HepG2 (cell line): ENCODE data around the gene DOCK9. TPM values are rescaled to one million over a fixed set of nuclear protein-coding genes. Genes with fewer than 3 reads are reported as not detected.

Source experiments
- ATAC-seq: fragments of 200-7000 bp; cut with Tn5 transposase; 3 replicates; pipeline ENCODE4 v1.9.1; 2020; ENCODE audit warnings: mild to moderate bottlenecking, moderate library complexity
- BruUV-seq: library from RNA; stranded (reverse); fragments of 400-500 nt; replicated peaks from 2 replicates; lab custom pipeline; 2021; lab: Mats Ljungman, UMichigan
- CTCF ChIA-PET: fragments of 300-600 bp; formaldehyde crosslinking; extraction: SDS; loops from one replicate; lab custom pipeline; 2021; ENCODE audit warnings: low total read pairs, inconsistent platforms, low intra/inter-chr PET ratio; lab: Yijun Ruan, JAX
- POLR2A ChIA-PET: fragments of 350-600 bp; sonication (Branson Sonifier 250); formaldehyde crosslinking; loops from one replicate; lab custom pipeline; 2020; ENCODE audit warnings: antibody characterized with exemption, inconsistent platforms; lab: Yijun Ruan, JAX
- DNase-seq: peaks from one replicate; pipeline ENCODE4 v3.0.0-alpha.2; 2015; ENCODE audit warnings: low spot score
- FAIRE-seq: peaks from 3 replicates; lab custom pipeline; 2011; peaks lifted over from hg19 to GRCh38; lab: Jason Lieb, UNC
- H2AFZ ChIP-seq: one replicate; pipeline ENCODE4 v1.6.1; 2011; ENCODE audit warnings: low read length, inconsistent platforms
- H3K27ac ChIP-seq: fragments of 300-600 bp; 3 replicates; pipeline ENCODE4 v1.8.0; 2011; ENCODE audit warnings: mixed run types, mild to moderate bottlenecking, mixed read lengths, low read length, inconsistent platforms; ENCODE audit not compliant: insufficient read depth; ENCODE audit errors: extremely low read length
- H3K27me3 ChIP-seq, 2 experiments: fragments of 200-600 bp in 1 of 2; 2 replicates in 1 of 2; 3 replicates in 1 of 2; pipeline versions ENCODE4 v1.6.0 to v1.8.0; 2011; ENCODE audit warnings: low read length in 2 of 2, mild to moderate bottlenecking in 2 of 2, moderate library complexity in 2 of 2, inconsistent platforms in 1 of 2; ENCODE audit not compliant: insufficient read depth in 2 of 2, control insufficient read depth in 1 of 2
- H3K36me3 ChIP-seq, 2 experiments: fragments of 200-600 bp in 1 of 2; replicated peaks in 1 of 2; 2 replicates in 1 of 2; 3 replicates in 1 of 2; pipeline versions ENCODE4 v1.5.1 to v1.8.0; 2011; ENCODE audit warnings: low read length in 2 of 2, inconsistent platforms in 1 of 2; ENCODE audit not compliant: insufficient read depth in 2 of 2, control insufficient read depth in 1 of 2
- H3K4me1 ChIP-seq: 2 replicates; pipeline ENCODE4 v1.5.1; 2012; ENCODE audit warnings: low read length, inconsistent platforms; ENCODE audit not compliant: insufficient read depth
- H3K4me2 ChIP-seq: 2 replicates; pipeline ENCODE4 v1.6.0; 2011; ENCODE audit warnings: low read depth, low read length, inconsistent platforms
- H3K4me3 ChIP-seq, 3 experiments: fragments of 200-600 bp in 1 of 3; sonication (generic), shearing (Covaris generic) in 1 of 3; replicated peaks in 1 of 3; 2 replicates each; pipeline ENCODE4 v1.5.1; 2011 to 2016; ENCODE audit warnings: low read length in 3 of 3, inconsistent platforms in 2 of 3, low read depth in 2 of 3, mild to moderate bottlenecking in 2 of 3, control low read depth in 1 of 3, mixed read lengths in 1 of 3; ENCODE audit not compliant: insufficient read depth in 1 of 3
- H3K79me2 ChIP-seq: one replicate; pipeline ENCODE4 v1.6.1; 2011; ENCODE audit warnings: low read length, inconsistent platforms; ENCODE audit not compliant: insufficient read depth
- H3K9ac ChIP-seq: 2 replicates; pipeline ENCODE4 v1.6.0; 2011; ENCODE audit warnings: mild to moderate bottlenecking, low read depth, low read length, inconsistent platforms; ENCODE audit not compliant: insufficient read depth
- H3K9me3 ChIP-seq: 2 replicates; pipeline ENCODE4 v1.5.1; 2012; ENCODE audit warnings: mild to moderate bottlenecking, low read length
- H4K20me1 ChIP-seq: 2 replicates; pipeline ENCODE4 v1.6.0; 2011; ENCODE audit warnings: inconsistent platforms, mild to moderate bottlenecking, low read length, moderate library complexity; ENCODE audit not compliant: insufficient read depth
- ETV5 ChIP-seq: IDR thresholded peaks from 2 replicates; pipeline ENCODE4 v1.6.1; 2018; ENCODE audit warnings: missing biosample characterization, missing genetic modification reagents, inconsistent platforms, borderline replicate concordance
- FOXO1 ChIP-seq: sonication (generic); formaldehyde crosslinking; IDR thresholded peaks from 2 replicates; pipeline ENCODE4 v1.4.0; 2020; ENCODE audit warnings: missing genetic modification reagents
- GTF3A ChIP-seq: sonication (generic); formaldehyde crosslinking; conservative IDR thresholded peaks from 2 replicates; pipeline ENCODE4 v1.4.0; 2020; ENCODE audit warnings: mild to moderate bottlenecking, missing genetic modification reagents
- HNF4G ChIP-seq, 2 experiments: sonication (generic) in 1 of 2; formaldehyde crosslinking in 1 of 2; IDR thresholded peaks; 2 replicates each; pipeline versions ENCODE4 v1.4.0 to v1.6.1; 2011 to 2020; ENCODE audit warnings: borderline replicate concordance in 2 of 2, low read depth in 2 of 2, mild to moderate bottlenecking in 2 of 2, low read length in 1 of 2, missing genetic modification reagents in 1 of 2, moderate library complexity in 1 of 2
- KMT2B ChIP-seq: IDR thresholded peaks from 2 replicates; pipeline ENCODE4 v1.6.1; 2016; ENCODE audit warnings: missing genetic modification reagents, missing compliant biosample characterization
- MBNL3 ChIP-seq: fragments of 250-450 bp; sonication (Bioruptor Pico); conservative IDR thresholded peaks from 2 replicates; pipeline ENCODE4 v1.8.0; 2022; ENCODE audit warnings: mild to moderate bottlenecking, inconsistent platforms
- SP140L ChIP-seq: sonication (generic); formaldehyde crosslinking; IDR thresholded peaks from 2 replicates; pipeline ENCODE4 v1.4.0; 2020; ENCODE audit warnings: missing genetic modification reagents, borderline replicate concordance
- TBX3 ChIP-seq: fragments of 450-650 bp; IDR thresholded peaks from 2 replicates; pipeline ENCODE4 v1.6.1; 2017; ENCODE audit warnings: antibody characterized with exemption, mild to moderate bottlenecking, inconsistent platforms, borderline replicate concordance
- ZEB1 ChIP-seq: IDR thresholded peaks from 2 replicates; pipeline ENCODE4 v1.6.1; 2012; ENCODE audit warnings: mild to moderate bottlenecking, low read depth, inconsistent platforms; ENCODE audit not compliant: insufficient replicate concordance
- ZNF18 ChIP-seq: sonication (generic); formaldehyde crosslinking; IDR thresholded peaks from 2 replicates; pipeline ENCODE4 v1.8.0; 2022; ENCODE audit warnings: mild to moderate bottlenecking, missing genetic modification reagents; ENCODE audit not compliant: insufficient replicate concordance
- ZNF205 ChIP-seq: IDR thresholded peaks from 2 replicates; pipeline ENCODE4 v1.6.1; 2018; ENCODE audit warnings: missing biosample characterization, missing genetic modification reagents
- WGBS: methylation state at CpG from one replicate; pipeline ENCODE4 v1.1.6; 2017; ENCODE audit warnings: low lambda C conversion rate; 5-methylcytosine and 5-hydroxymethylcytosine counted together
- in situ Hi-C: cut with HindIII; loops from 2 replicates; pipeline ENCODE4 v1.10.0; 2017; ENCODE audit warnings: low pct_unique_long_range_greater_than_20kb; ENCODE audit not compliant: extremely low pct_ligation_motif_present
- intact Hi-C: fragments of 100-400 bp; cut with micrococcal nuclease; formaldehyde crosslinking; loops from one replicate; pipeline ENCODE4 v1.10.0; 2022; ENCODE audit not compliant: unreplicated experiment
- polyA plus RNA-seq, 8 experiments: library from polyadenylated mRNA; depleted of rRNA in 3 of 8; stranded (reverse) in 7 of 8; unstranded in 1 of 8; fragments of >200 nt; fragmentation: Illumina TruSeq in 4 of 8; extraction: Trizol in 4 of 8; gene quantifications; 2 replicates each; pipeline versions ENCODE4 v1.2.1 to v1.2.3, GENCODE V29; 2011 to 2016; ENCODE audit warnings: low read depth in 4 of 8, missing spikeins in 1 of 8, mixed read lengths in 1 of 8; ENCODE audit not compliant: insufficient read depth in 1 of 8
- total RNA-seq, 5 experiments: library from RNA; depleted of rRNA; stranded (reverse); fragments of >200 nt; fragmentation: Illumina TruSeq; extraction: Trizol; gene quantifications; 2 replicates each; pipeline ENCODE4 v1.2.3, GENCODE V29; 2016; ENCODE audit warnings: low read depth in 1 of 5

The DOCK9 gene
- total and polyA plus RNA-seq, 2 of the 13 experiments (the other 11 are each of a cell fraction or from before 2014, with no cell fraction given): 0.44 to 0.97 TPM

- no peak overlapping the region for H2AFZ ChIP-seq
- intact Hi-C loops (no loop called here), in situ Hi-C loops (no loop called here)
- no peak overlapping the region for H3K9ac ChIP-seq
- H3K4me3 ChIP-seq: no peak overlapping the region
- H3K79me2 ChIP-seq: no peaks in the 10 kb centered on the region
- POLR2A ChIA-PET: no interaction called here
- no peak overlapping the region for H3K27ac ChIP-seq
- CTCF ChIA-PET: no interaction called here
- H3K4me1 ChIP-seq: 0 out of 2 replicates have a peak, but pooled peaks cover 6% of the 10 kb centered on the region
- H4K20me1 ChIP-seq: no peaks in the 10 kb centered on the region
- WGBS: 49% methylated on average over 5 of the region's 9 CpGs
- no peak overlapping the region for H3K4me2 ChIP-seq
- H3K27me3 ChIP-seq: no peaks in the 10 kb centered on the region
- H3K9me3 ChIP-seq: no peaks in the 10 kb centered on the region
- no peak for FAIRE-seq
- no peaks in the 10 kb centered on the region for H3K36me3 ChIP-seq
- ATAC-seq: no peak
- no peak for DNase-seq
- TF ChIP-seq KMT2B (CRISPR knock-in tag) (no peak), MBNL3 (CRISPR knock-in tag) (no peak), ZNF205 (CRISPR knock-in tag) (no peak), ZEB1 (no peak), TBX3 (no peak), ETV5 (CRISPR knock-in tag) (no peak), GTF3A (CRISPR knock-in tag) (no peak), FOXO1 (CRISPR knock-in tag) (no peak), ZNF18 (CRISPR knock-in tag) (no peak), HNF4G (IDR thresholded peaks at IDR 0.05; ENCODE audit: borderline replicate concordance, low read depth, low read length) (no peak), HNF4G (CRISPR knock-in tag; IDR thresholded peaks at IDR 0.05; ENCODE audit: borderline replicate concordance, low read depth) (no peak), SP140L (CRISPR knock-in tag) (no peak)
- no TSS peak for BruUV-seq
These were observed 173.5 kb downstream of the DOCK9 start for GRCh38 chr13:98804336-98804855.
